ENCODE data around the gene TMEM150A.
"Not testable (repeated sequence)": the region's sequence is repeated elsewhere in the genome, so short reads cannot be mapped to it uniquely, and the experiment has no call there.

Gene TMEM150A

GRCh38 chr2:85593023-85593422 lies 9.5 kb downstream of the TMEM150A start:
- no peak for DNase-seq

GRCh38 chr2:85592299-85592698 lies 10.2 kb downstream of the TMEM150A start:
- DNase-seq = not testable (repeated sequence)

GRCh38 chr2:85591563-85591962 lies 10.9 kb downstream of the TMEM150A start:
- DNase-seq = no peak

GRCh38 chr2:85590950-85591349 lies 11.5 kb downstream of the TMEM150A start:
- no peak for DNase-seq

GRCh38 chr2:85589982-85590791 lies 12.3 kb downstream of the TMEM150A start:
- peak; percentile 91 for DNase-seq

- no peak for DNase-seq
Measured at GRCh38 chr2:85589181-85589580, 13.3 kb downstream of the TMEM150A start.

- no peak for DNase-seq
Measured at GRCh38 chr2:85588645-85589044, 13.9 kb downstream of the TMEM150A start.

- no peak for DNase-seq
Measured at GRCh38 chr2:85588236-85588635, 14.3 kb downstream of the TMEM150A start.

- DNase-seq = peak; percentile 88
Measured at GRCh38 chr2:85585781-85586105, 16.8 kb downstream of the TMEM150A start.

GRCh38 chr2:85584857-85585780 lies 17.4 kb downstream of the TMEM150A start:
- peak; percentile 69 for DNase-seq

GRCh38 chr2:85584354-85584856 lies 18.1 kb downstream of the TMEM150A start, which contains the start of gene VAMP5:
Gene VAMP5, plus strand, starts transcription at chr2:85584431. Its CDS starts 60 bp downstream, at chr2:85584491.
- DNase-seq = no peak

GRCh38 chr2:85583667-85584353 lies 18.7 kb downstream of the TMEM150A start:
- DNase-seq = no peak

GRCh38 chr2:85582492-85582891 lies 20.0 kb downstream of the TMEM150A start:
- DNase-seq = no peak

GRCh38 chr2:85580206-85580605 lies 22.3 kb downstream of the TMEM150A start:
- DNase-seq = no peak

GRCh38 chr2:85579266-85579935 lies 23.1 kb downstream of the TMEM150A start:
- no peak for DNase-seq

GRCh38 chr2:85578243-85579180 lies 24.0 kb downstream of the TMEM150A start:
- no peak for DNase-seq

GRCh38 chr2:85577386-85578242 lies 24.9 kb downstream of the TMEM150A start, which contains the start of gene VAMP8:
Gene VAMP8, plus strand, starts transcription at chr2:85577586. Its CDS starts 61 bp downstream, at chr2:85577647.
- DNase-seq = no peak

- DNase-seq = no peak
Measured at GRCh38 chr2:85577063-85577385, 25.5 kb downstream of the TMEM150A start.

- DNase-seq = no peak
Measured at GRCh38 chr2:85575739-85576138, 26.8 kb downstream of the TMEM150A start.

- DNase-seq = no peak
Measured at GRCh38 chr2:85566265-85566664, 36.2 kb downstream of the TMEM150A start.
